Uterus (tissue), 4 donors: ENCODE measurements around the gene GALNT2. TPM values are rescaled to one million over a fixed set of nuclear protein-coding genes. Genes with fewer than 3 reads are reported as not detected.

Source experiments
- DNase-seq, 2 donors: peaks; one replicate each; pipeline ENCODE4 v3.0.0-alpha.2; 2019 to 2020
- H3K27ac ChIP-seq, 2 donors: fragments of 200-600 bp; sonication (generic); 1 replicate in 1 of 2; 2 replicates in 1 of 2; pipeline ENCODE4 v1.5.1; 2016 to 2018
- H3K27me3 ChIP-seq, 2 donors: fragments of 200-600 bp; sonication (generic); one replicate each; pipeline ENCODE4 v1.5.1; 2018 to 2019; ENCODE audit warnings: control low read depth in 1 of 2
- H3K36me3 ChIP-seq, 2 donors: fragments of 200-600 bp; sonication (generic); one replicate each; pipeline ENCODE4 v1.5.1; 2019; ENCODE audit warnings: control low read depth in 1 of 2
- H3K4me1 ChIP-seq, 2 donors: fragments of 200-600 bp; sonication (generic); one replicate each; pipeline ENCODE4 v1.5.1; 2018 to 2019; ENCODE audit warnings: control low read depth in 1 of 2
- H3K4me3 ChIP-seq, 2 donors: fragments of 200-600 bp; sonication (generic); 1 replicate in 1 of 2; 2 replicates in 1 of 2; pipeline ENCODE4 v1.5.1; 2018 to 2019; ENCODE audit warnings: mild to moderate bottlenecking in 1 of 2
- H3K9me3 ChIP-seq, 2 donors: fragments of 200-600 bp; sonication (generic); one replicate each; pipeline ENCODE4 v1.5.1; 2019; ENCODE audit warnings: control low read depth in 1 of 2
- POLR2A ChIP-seq, 2 donors: fragments of 450-650 bp; IDR thresholded peaks; one replicate each; pipeline ENCODE4 v1.6.1; 2016; ENCODE audit warnings: antibody characterized with exemption in 2 of 2, mild to moderate bottlenecking in 1 of 2, moderate library complexity in 1 of 2
- intact Hi-C: fragments of 100-400 bp; cut with DNase I; formaldehyde crosslinking; loops from one replicate; pipeline ENCODE4 v1.15.1; 2023; ENCODE audit warnings: low total_unique reads
- total RNA-seq, 4 donors: library from RNA; depleted of rRNA in 3 of 4; stranded (reverse); fragments of >200 nt in 3 of 4; gene quantifications; one replicate each; pipeline versions ENCODE4 v1.1.0 to v1.2.4, GENCODE V29; 2014 to 2023
- TF ChIP-seq, protein P1 (sequence below), 4 experiments: fragments of 200-600 bp in 2 of 4; fragments of 450-650 bp in 2 of 4; sonication (generic) in 2 of 4; IDR thresholded peaks; one replicate each; pipeline ENCODE4 v1.5.1; 2016 to 2019; ENCODE audit warnings: antibody characterized with exemption in 4 of 4, mild to moderate bottlenecking in 2 of 4, moderate library complexity in 1 of 4
- donor health status: DM: yes; HTN: yes; CAD: no.

Gene GALNT2
- total RNA-seq, 4 donors from 2014 or later, result 13.6 to 51.6 (median 39.6) TPM

DNA sequence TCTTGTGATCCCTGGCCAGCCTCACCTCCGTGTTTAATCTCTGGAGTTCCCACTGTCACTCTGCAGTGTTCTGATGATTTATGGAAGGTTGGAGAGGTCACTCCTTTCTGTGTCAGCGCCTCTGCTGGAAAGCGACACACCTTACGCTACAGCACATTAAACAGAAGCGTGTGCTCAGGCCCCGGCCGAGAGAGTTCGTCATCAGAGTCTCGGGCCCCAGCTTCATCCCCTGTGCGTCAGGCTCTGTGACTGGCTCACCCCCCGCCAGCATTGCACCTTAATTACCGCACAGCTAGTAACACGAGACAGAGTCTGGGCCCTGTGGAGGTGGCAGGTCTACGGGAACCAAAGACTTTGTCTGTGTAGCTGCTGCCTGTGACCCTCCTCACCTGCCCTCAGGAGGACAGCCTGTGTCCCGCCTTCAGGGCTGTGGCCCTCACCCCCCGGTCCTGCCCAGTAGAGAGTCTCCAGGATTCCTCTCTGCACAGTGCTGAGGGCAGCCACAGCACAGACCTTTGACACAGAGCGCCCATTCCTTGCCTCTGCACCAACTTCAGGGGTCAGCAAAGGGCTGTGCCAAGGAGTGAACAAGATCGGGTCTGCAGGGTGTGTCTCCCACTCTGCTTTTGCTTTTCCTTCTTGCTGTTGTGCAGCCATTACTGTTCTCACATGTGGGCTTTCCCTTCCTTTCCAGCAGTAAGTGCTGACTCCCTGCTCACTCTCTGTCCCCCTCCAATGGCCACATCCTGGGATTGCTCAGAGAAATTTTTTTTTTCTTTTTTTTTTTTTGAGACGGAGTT lies 201.5 kb downstream of the GALNT2 start:
- Histone ChIP-seq H3K4me1 (no peaks in the 10 kb centered on the region), H3K36me3 (no peaks in the 10 kb centered on the region), H3K9me3 (no peaks in the 10 kb centered on the region), H3K27me3 (no peaks in the 10 kb centered on the region), H3K4me3 (no peak overlapping the region), H3K27ac (no peak overlapping the region)
- DNase-seq, result peak in 1 of 2 donors; percentile 14
- TF ChIP-seq POLR2A (IDR thresholded peaks at IDR 0.05), result no peak
- TF ChIP-seq, protein P1, sequence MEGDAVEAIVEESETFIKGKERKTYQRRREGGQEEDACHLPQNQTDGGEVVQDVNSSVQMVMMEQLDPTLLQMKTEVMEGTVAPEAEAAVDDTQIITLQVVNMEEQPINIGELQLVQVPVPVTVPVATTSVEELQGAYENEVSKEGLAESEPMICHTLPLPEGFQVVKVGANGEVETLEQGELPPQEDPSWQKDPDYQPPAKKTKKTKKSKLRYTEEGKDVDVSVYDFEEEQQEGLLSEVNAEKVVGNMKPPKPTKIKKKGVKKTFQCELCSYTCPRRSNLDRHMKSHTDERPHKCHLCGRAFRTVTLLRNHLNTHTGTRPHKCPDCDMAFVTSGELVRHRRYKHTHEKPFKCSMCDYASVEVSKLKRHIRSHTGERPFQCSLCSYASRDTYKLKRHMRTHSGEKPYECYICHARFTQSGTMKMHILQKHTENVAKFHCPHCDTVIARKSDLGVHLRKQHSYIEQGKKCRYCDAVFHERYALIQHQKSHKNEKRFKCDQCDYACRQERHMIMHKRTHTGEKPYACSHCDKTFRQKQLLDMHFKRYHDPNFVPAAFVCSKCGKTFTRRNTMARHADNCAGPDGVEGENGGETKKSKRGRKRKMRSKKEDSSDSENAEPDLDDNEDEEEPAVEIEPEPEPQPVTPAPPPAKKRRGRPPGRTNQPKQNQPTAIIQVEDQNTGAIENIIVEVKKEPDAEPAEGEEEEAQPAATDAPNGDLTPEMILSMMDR (IDR thresholded peaks at IDR 0.05), result peak; percentile 27 to 47 (median 44)
- intact Hi-C loops, result no loop called here

DNA sequence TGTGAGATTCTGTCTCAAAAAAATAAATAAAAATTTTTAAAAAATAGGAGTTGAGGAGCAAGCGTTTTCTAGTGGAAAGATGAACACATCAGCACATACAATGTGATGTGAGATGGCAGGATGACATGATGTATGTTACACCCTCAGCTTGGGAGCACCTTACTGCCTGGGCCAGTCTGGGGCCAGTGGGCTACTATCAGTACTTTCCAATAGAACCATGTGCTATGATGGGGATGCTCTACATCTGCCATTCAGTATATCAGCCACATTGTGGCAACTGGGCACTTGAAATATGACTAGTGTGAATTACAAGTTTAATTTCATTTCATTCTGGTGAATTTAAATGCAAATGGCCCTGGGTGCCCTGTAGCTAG lies 203.1 kb downstream of the GALNT2 start:
- intact Hi-C loops, result no loop called here
- Histone ChIP-seq H3K4me1 (no peaks in the 10 kb centered on the region), H3K4me3 (no peak overlapping the region), H3K36me3 (no peaks in the 10 kb centered on the region), H3K27ac (peak overlapping the region; percentile 40 to 50), H3K9me3 (no peaks in the 10 kb centered on the region), H3K27me3 (no peaks in the 10 kb centered on the region)
- no peak for DNase-seq
- no peak for TF ChIP-seq POLR2A (IDR thresholded peaks at IDR 0.05)
- TF ChIP-seq, protein P1 (IDR thresholded peaks at IDR 0.05), result no peak

DNA sequence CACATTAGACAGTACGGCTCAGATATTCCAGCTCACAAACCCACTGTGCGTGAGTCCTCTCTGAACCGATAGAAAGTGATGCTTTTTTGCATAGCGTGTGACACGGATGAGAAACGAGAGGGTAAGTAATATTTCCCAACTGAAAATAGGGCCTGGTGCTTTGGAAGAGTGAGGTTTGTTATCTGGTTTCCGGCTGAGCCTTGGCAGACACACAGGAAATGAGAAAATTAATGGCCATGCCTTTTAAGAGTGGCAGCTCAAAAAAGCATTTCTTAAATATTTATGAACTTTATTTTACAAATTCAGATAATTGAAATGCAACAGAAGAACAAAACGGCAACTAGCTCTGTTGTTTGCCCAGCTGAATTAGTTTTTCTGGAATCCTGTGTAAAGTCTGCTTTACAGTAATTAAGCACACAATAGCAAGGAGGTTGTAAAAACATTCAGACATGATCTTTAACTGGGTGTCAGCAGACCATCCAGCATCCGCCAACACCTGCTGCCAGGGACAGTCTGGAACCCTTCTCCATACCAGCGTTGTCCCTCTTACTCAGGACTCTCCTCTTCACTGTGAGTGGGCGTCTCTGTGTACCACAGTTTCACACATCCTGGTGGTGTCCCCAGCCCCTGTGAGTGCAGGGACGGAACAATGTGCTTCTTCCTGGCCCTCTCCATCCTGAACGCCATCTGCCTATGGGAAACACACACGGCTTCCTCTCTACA lies 203.7 kb downstream of the GALNT2 start:
- no peaks in the 10 kb centered on the region for H3K4me1 ChIP-seq
- H3K9me3 ChIP-seq, result no peaks in the 10 kb centered on the region
- intact Hi-C loops, result no loop called here
- no peaks in the 10 kb centered on the region for H3K27me3 ChIP-seq
- H3K36me3 ChIP-seq, result no peaks in the 10 kb centered on the region
- no peak overlapping the region for H3K4me3 ChIP-seq
- H3K27ac ChIP-seq, result peak overlapping the region; percentile 40 to 50
- DNase-seq, result no peak
- TF ChIP-seq, protein P1 (IDR thresholded peaks at IDR 0.05), result no peak
- no peak for TF ChIP-seq POLR2A (IDR thresholded peaks at IDR 0.05)

DNA sequence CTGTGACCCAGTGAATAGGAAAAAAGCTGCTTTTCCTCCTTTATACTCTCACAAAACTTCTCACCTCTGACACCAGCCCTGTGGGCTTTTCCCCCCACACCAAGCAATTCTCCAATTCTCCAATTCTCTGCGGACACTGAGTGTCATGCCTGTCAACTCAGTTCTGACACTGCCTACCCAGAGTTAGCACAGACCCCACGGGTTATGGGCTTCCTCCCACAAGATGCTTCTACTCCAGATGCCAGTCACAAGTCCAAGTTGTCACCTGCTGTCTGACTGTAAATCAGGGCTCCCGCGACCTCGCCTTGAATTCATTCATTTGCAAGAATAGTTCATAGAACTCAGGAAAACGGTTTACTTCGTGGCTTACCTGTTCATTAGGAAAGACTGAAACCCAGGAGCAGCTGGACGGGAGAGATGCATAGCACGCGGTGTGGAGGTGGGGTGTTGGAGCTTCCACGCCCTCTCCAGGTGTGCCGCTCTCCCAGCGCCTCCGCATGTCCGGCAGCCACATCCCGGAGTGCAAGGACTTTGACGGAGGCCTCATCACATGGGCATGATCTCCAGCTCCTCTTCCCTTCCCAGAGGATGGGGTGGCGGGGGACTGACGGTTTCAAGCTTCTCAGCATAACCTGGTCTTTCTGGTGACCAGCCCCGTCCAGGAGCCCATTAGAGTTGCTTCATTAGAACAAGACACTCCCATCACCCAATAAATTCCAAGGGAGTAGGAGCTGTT lies 204.4 kb downstream of the GALNT2 start:
- intact Hi-C loops, result no loop called here
- Histone ChIP-seq H3K27me3 (no peaks in the 10 kb centered on the region), H3K4me3 (no peak overlapping the region), H3K9me3 (no peaks in the 10 kb centered on the region), H3K36me3 (no peaks in the 10 kb centered on the region), H3K27ac (peak overlapping the region; percentile 15 to 40), H3K4me1 (no peaks in the 10 kb centered on the region)
- DNase-seq, result peak in 1 of 2 donors; percentile 10
- no peak for TF ChIP-seq POLR2A (IDR thresholded peaks at IDR 0.05)
- TF ChIP-seq, protein P1 (IDR thresholded peaks at IDR 0.05), result no peak
